CD4-positive, alpha-beta T cell treated with Interleukin-4 for 1 hour (primary cell): Measurements from ENCODE around the gene LY86.

Experiments used
- DNase-seq, 2 donors: peaks; one replicate each; pipeline ENCODE4 v3.0.0-alpha.2; 2020 to 2022

LY86 gene

DNA sequence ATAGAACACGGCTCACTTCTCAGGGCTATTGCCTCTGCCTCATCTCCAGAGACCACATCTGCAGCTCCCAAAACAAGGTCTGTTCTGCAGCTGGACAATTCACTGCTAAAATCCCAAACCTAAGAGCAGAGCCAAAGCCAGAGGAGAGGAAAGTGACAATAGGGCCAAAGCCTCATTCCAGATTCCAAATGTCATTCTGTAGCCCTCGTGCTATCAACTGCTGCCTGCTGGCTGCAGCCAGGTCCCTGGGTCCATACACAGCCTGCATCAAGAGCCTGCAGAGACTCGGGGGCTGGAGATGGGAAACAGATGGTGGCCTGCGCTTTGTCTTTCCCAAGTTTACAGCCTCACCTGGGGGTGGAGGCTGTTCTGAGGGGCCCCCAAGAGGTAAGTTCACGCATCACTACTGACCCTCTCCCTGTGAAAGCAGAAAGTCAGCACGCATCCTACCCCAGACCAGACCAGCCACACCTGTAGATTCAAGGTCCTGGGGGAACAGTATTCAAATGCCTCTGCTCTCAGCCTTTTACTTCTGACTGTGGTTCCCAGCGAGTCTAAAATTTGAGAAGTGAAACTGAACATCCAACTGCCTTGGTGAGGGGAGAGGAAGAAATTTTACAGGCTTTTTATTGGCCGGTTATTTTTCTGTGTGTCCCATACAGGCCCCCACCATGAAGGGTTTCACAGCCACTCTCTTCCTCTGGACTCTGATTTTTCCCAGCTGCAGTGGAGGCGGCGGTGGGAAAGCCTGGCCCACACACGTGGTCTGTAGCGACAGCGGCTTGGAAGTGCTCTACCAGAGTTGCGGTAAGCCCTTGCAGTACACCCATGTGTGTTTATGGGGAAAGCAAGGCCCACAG is at the start of gene LY86:
LY86 (plus strand) TSS at position 657 of the 860 bp plus-strand sequence; CDS start at position 672, 15 bp downstream.
- DNase-seq: peak; percentile 6 to 31

GRCh38 chr6:6539036-6539435 is 49.5 kb upstream of the LY86 start:
- DNase-seq: no peak

GRCh38 chr6:6542357-6542756 is 46.2 kb upstream of the LY86 start:
- no peak for DNase-seq

DNA sequence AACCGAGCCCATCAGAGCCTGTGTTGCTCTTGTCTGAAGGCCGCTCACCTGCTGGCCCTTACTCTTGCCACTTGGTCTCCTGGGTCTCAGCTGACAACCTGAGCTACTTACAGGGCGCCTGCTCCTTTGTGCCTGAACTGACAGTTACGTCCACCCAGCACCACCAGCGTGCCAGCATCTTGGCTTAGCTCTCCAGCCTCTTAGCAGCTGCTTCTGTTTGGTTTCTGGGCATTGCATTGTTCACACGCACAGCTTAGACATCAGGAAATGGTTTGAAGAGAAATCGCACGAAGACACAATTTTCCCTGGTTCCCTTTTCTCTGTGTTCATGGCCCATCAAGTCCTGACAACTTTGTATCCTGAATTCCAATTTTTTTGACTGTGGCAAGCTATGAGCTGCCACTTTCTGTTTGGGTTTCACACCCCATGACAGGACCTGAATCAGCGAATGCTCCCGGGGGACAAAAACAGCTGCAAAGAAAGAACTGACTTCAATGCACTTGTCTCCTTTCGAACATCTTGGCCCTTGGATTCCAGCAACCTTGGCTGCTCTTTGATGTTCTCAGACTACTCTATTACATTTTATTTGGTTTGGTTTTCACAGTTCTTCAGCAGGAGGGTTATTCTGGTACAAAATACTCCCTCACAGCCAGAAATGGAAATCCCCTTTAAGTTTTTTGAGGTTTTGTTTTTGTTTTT is 45.2 kb upstream of the LY86 start:
- no peak for DNase-seq

GRCh38 chr6:6545616-6546317 is 42.8 kb upstream of the LY86 start:
- DNase-seq: no peak

GRCh38 chr6:6546318-6547109 is 42.0 kb upstream of the LY86 start:
- DNase-seq: peak in 1 of 2 donors; percentile 20

- DNase-seq: peak; percentile 79 to 83
These were observed 41.2 kb upstream of the LY86 start for GRCh38 chr6:6547110-6547879.

- no peak for DNase-seq
These were observed 32.3 kb upstream of the LY86 start for GRCh38 chr6:6556161-6556737.

DNA sequence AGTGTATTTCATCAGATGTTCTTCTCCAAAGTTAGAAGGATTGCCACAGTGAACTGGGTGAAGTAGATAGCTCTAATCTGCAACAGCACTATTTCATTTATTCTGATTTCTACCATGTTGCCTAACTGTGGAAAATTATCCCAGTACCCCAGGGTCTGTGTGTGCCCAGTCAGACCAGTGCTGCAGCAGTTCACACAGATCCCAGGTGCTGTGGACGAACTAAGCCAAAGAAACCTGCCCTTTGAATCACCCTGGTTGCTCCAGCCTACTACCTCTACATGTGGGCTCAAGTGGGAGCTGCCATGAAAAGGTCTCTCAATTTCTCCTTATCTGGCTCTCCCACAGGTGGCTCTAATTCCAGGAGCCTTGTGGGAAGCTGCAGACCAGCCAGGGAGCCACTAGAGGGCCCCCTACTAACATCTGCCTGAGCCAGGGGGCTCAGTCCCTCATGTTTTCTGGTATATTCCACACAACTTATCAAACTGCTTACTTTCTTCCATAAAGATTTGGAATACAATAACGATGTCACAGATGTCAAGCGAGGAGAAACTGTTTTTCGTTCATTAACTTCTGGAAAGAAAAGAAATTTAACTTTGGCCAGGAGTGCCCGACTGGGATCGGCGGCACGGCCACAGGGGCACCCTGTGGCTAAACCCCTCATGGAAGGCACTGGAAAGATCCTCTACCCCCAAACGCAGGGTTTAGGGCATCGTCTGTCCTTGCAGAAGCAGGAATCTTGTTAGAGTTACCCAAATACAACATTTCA is 31.6 kb upstream of the LY86 start:
- peak; percentile 36 to 39 for DNase-seq

GRCh38 chr6:6557504-6557839 is 31.0 kb upstream of the LY86 start:
- DNase-seq: no peak

DNA sequence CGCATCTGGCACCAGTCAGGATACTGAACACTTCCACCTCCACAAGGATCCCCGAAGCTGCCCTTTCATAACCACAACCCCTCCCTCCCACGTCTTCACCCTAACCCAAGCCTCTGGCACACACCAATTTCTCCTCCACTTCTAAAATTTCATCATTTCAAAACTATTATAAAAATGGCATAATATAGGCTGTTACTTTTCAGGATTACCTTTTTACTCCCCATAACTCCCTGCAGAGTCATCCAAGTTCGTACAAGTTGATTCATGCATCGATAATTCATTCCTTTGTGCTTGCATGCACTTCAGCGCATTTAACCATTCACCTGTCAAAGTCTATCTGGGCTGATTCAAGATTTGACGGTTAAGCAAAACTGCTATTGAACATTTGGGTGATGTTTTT is 30.6 kb upstream of the LY86 start:
- DNase-seq: no peak

DNA sequence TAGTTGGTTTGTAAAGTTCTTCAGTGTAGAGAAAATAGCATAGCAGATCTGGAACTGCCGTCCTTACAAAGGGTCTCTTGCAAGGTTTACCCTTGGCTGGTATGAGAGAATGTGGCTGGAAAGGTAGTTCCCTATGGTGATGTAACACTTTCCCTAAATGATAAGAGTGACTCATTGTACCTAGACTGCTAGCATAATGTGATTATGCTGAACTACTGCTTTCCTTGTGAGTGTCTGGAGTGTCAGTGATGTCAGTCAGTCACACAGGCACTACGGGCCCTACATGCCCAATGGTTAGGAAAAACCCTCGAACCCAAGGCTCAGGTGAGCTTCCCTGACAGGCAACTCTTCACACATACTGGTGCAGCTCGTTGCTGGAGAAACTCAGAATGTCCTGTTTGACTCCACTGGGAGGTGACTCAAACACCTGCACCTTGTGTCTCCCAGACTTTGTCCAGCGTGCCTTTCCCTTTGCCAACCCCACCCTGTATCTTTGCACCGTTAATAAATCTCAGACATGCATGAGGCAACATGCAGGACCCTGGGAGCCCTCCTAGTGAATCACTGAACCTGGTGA is 28.4 kb upstream of the LY86 start:
- DNase-seq: no peak

DNA sequence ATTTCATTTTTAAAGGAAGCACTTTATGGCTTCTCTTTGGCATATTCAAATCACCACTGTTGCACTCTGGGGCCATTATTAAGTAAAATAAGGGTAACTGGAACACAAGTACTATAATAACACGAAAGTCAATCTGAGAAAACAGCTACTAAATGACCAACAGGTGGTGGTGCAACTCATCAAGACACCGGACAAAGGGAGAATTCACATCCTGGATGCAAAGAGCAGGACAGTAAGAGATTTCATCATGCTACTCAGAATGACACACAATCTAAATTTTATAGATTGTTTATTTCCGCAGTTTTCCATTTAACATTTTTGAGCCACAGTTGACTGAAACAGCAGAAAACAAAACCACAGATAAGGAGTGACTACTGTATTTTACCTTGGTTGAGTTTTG is 27.6 kb upstream of the LY86 start:
- no peak for DNase-seq

DNA sequence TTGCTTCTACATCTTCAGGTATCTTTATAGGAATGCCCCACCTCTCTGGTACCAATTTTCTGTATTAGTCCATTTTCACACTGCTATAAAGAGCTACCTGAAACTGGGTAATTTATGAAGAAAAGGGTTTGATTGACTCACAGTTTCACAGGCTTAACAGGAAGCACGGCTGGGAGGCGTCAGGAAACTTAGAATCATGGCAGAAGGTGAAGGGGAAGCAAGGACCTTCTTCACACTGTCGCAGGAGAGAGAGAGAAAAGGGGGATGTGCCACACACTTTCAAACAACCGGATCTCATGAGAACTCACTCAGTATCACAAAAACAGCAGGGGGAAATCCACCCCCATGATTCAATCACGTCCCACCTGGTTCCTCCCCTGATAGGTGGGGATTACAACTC is 24.4 kb upstream of the LY86 start:
- no peak for DNase-seq

GRCh38 chr6:6565069-6565468 is 23.5 kb upstream of the LY86 start:
- no peak for DNase-seq

GRCh38 chr6:6565488-6565887 is 23.0 kb upstream of the LY86 start:
- no peak for DNase-seq

- no peak for DNase-seq
These were observed 21.8 kb upstream of the LY86 start for GRCh38 chr6:6566766-6567165.

DNA sequence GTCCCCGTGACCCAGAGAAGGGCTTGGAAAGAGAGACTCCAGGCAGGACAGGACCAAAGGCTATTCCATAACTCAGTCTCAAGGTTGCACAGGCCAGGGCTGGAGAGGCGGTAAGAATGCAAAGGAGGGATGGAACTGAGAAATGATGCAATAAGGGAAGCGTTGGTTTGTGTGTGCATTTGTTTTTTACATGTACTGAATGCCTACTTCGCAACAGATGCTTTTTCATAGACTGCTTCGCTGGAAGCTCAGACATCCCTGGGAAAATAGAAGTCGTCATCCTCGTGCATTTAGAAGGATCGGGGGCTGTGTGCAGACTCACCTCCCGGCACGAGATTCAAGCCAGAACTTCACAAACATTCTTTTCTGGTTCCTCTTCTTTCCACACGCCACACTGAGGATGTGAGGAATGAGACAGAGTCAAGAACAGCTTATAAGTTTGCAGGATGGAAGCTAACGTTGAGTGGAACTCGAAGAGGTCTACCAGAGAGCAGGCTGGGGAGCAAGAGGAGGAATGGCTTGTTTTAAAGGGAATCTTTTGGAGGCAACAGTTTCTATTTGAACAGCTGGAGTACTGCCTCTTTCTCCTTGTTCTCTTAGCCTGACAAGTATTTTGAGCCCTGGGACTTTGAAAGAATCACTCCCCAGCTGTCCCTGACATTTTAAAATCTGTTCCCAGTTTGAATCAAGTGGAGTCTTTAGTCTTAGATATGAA is 19.3 kb upstream of the LY86 start:
- DNase-seq: no peak

- no peak for DNase-seq
These were observed 18.7 kb upstream of the LY86 start for GRCh38 chr6:6569811-6570164.
